SU-DHL-6 (cell line): ENCODE measurements around the gene PALLD.

ENCODE experiments used
- CTCF ChIP-seq: fragments of 200-600 bp; sonication (generic); IDR thresholded peaks from one replicate; pipeline ENCODE4 v1.5.1; 2017; ENCODE audit warnings: antibody characterized with exemption, mild to moderate bottlenecking, low read length, moderate library complexity; ENCODE audit not compliant: insufficient read depth, poor library complexity, severe bottlenecking
- EZH2phosphoT487 ChIP-seq: fragments of 200-600 bp; sonication (generic), shearing (Covaris generic); conservative IDR thresholded peaks from 2 replicates; pipeline ENCODE4 v1.6.1; 2018; ENCODE audit warnings: mild to moderate bottlenecking, antibody characterized with exemption, low read length, moderate library complexity, mixed read lengths

GRCh38 chr4:168920441-168921065, 423.7 kb downstream of the PALLD start:
- no peak for TF ChIP-seq CTCF
- TF ChIP-seq EZH2phosphoT487: no peak
